GM23338 (cell line): Measurements from ENCODE around the gene SPPL2C. TPM values are rescaled to one million over a fixed set of nuclear protein-coding genes. Genes with fewer than 3 reads are reported as not detected.

ENCODE experiments used
- ATAC-seq: fragments of 200-7000 bp; cut with Tn5 transposase; 3 replicates; pipeline ENCODE4 v1.9.1; 2020
- DNase-seq: peaks from one replicate; pipeline ENCODE4 v3.0.0-alpha.2; 2015; ENCODE audit warnings: low spot score
- H2AFZ ChIP-seq: fragments of 200-600 bp; sonication (generic); 2 replicates; pipeline ENCODE4 v1.8.0; 2016; ENCODE audit warnings: antibody characterized with exemption, mild to moderate bottlenecking, moderate library complexity
- H3F3A ChIP-seq: fragments of 200-600 bp; sonication (generic); replicated peaks from 2 replicates; pipeline ENCODE4 v1.8.0; 2017; ENCODE audit warnings: antibody characterized with exemption, mixed run types, low read depth
- H3K27ac ChIP-seq: fragments of 200-600 bp; sonication (generic); 2 replicates; pipeline ENCODE4 v1.6.1; 2016; ENCODE audit warnings: low read depth
- H3K27me3 ChIP-seq: fragments of 200-600 bp; sonication (generic); 2 replicates; pipeline ENCODE4 v1.8.0; 2016; ENCODE audit warnings: mild to moderate bottlenecking, mixed run types, moderate library complexity; ENCODE audit not compliant: insufficient read depth
- H3K36me3 ChIP-seq: fragments of 200-600 bp; sonication (generic); 2 replicates; pipeline ENCODE4 v1.8.0; 2016; ENCODE audit warnings: mild to moderate bottlenecking; ENCODE audit not compliant: insufficient read depth
- H3K4me1 ChIP-seq: fragments of 200-600 bp; sonication (generic); 2 replicates; pipeline ENCODE4 v1.8.0; 2016; ENCODE audit warnings: mild to moderate bottlenecking, moderate library complexity; ENCODE audit not compliant: insufficient read depth
- H3K4me2 ChIP-seq: fragments of 200-600 bp; sonication (generic); 2 replicates; pipeline ENCODE4 v1.7.1; 2017; ENCODE audit warnings: mixed run types
- H3K4me3 ChIP-seq: fragments of 200-600 bp; sonication (generic); 2 replicates; pipeline ENCODE4 v1.6.1; 2016; ENCODE audit warnings: mixed run types
- H3K79me2 ChIP-seq: fragments of 200-600 bp; sonication (generic); replicated peaks from 2 replicates; pipeline ENCODE4 v1.8.0; 2017; ENCODE audit warnings: mild to moderate bottlenecking; ENCODE audit not compliant: insufficient read depth
- H3K9me2 ChIP-seq: fragments of 200-600 bp; sonication (generic); 2 replicates; pipeline ENCODE4 v1.8.0; 2017; ENCODE audit not compliant: insufficient read depth
- H4K20me1 ChIP-seq: fragments of 200-600 bp; sonication (generic); replicated peaks from 2 replicates; pipeline ENCODE4 v1.8.0; 2017; ENCODE audit warnings: mild to moderate bottlenecking; ENCODE audit not compliant: insufficient read depth
- H3K27ac Mint-ChIP-seq: 2 replicates; pipeline ENCODE4 v1.8.0; 2020; ENCODE audit warnings: inconsistent platforms, mild to moderate bottlenecking, moderate library complexity, mixed read lengths
- H3K27me3 Mint-ChIP-seq: 3 replicates; pipeline ENCODE4 v1.8.0; 2022; ENCODE audit warnings: low read depth, mild to moderate bottlenecking, moderate library complexity, mixed read lengths, inconsistent platforms; ENCODE audit not compliant: insufficient read depth, poor library complexity
- H3K36me3 Mint-ChIP-seq: 3 replicates; pipeline ENCODE4 v1.8.0; 2021; ENCODE audit warnings: low read depth, mild to moderate bottlenecking, inconsistent platforms, moderate library complexity, mixed read lengths
- H3K4me1 Mint-ChIP-seq: 3 replicates; pipeline ENCODE4 v1.8.0; 2020; ENCODE audit warnings: mild to moderate bottlenecking, inconsistent platforms, mixed read lengths
- H3K4me3 Mint-ChIP-seq: 3 replicates; pipeline ENCODE4 v1.8.0; 2021; ENCODE audit warnings: moderate library complexity, mild to moderate bottlenecking, inconsistent platforms, mixed read lengths
- H3K9me3 Mint-ChIP-seq: 3 replicates; pipeline ENCODE4 v1.8.0; 2020; ENCODE audit warnings: moderate library complexity, mild to moderate bottlenecking, inconsistent platforms, mixed read lengths
- CREB1 ChIP-seq: fragments of 250-450 bp; sonication (Bioruptor Pico); IDR thresholded peaks from 2 replicates; pipeline ENCODE4 v1.5.0; 2020; ENCODE audit warnings: low read depth, mild to moderate bottlenecking, moderate library complexity
- EZH2 ChIP-seq: fragments of 200-600 bp; sonication (generic); IDR thresholded peaks from one replicate; pipeline ENCODE4 v1.8.0; 2017; ENCODE audit warnings: antibody characterized with exemption, mild to moderate bottlenecking, low read depth; ENCODE audit not compliant: unreplicated experiment
- EZH2phosphoT487 ChIP-seq: fragments of 200-600 bp; sonication (generic); IDR thresholded peaks from one replicate; pipeline ENCODE4 v1.8.1; 2018; ENCODE audit warnings: antibody characterized with exemption; ENCODE audit not compliant: unreplicated experiment
- JUNB ChIP-seq: IDR thresholded peaks from one replicate; pipeline ENCODE4 v1.6.1; 2016; ENCODE audit warnings: antibody characterized with exemption; ENCODE audit not compliant: unreplicated experiment
- NANOG ChIP-seq: IDR thresholded peaks from 2 replicates; pipeline ENCODE4 v1.6.1; 2016; ENCODE audit warnings: antibody characterized with exemption, borderline replicate concordance
- POLR2AphosphoS5 ChIP-seq: IDR thresholded peaks from 2 replicates; pipeline ENCODE4 v1.6.1; 2016; ENCODE audit warnings: antibody characterized with exemption, low read depth
- STAT1 ChIP-seq: IDR thresholded peaks from one replicate; pipeline ENCODE4 v1.6.1; 2016; ENCODE audit warnings: antibody characterized with exemption; ENCODE audit not compliant: unreplicated experiment
- ZNF114 ChIP-seq: fragments of 250-450 bp; sonication (Bioruptor Pico); IDR thresholded peaks from 2 replicates; pipeline ENCODE4 v1.5.0; 2020; ENCODE audit warnings: mild to moderate bottlenecking, moderate library complexity
- ZNF331 ChIP-seq: fragments of 250-450 bp; sonication (Bioruptor Pico); IDR thresholded peaks from 2 replicates; pipeline ENCODE4 v1.5.0; 2020; ENCODE audit warnings: low read depth, mild to moderate bottlenecking, moderate library complexity
- polyA plus RNA-seq: library from polyadenylated mRNA; unstranded; fragments of >200 nt; fragmentation: Nextera tagmentation; extraction: Ambion mirVana; gene quantifications from 2 replicates; pipeline ENCODE4 v1.2.1, GENCODE V29; 2016
- total RNA-seq: library from RNA; depleted of rRNA; stranded (reverse); fragments of >200 nt; shearing (Covaris generic); gene quantifications from 2 replicates; pipeline ENCODE4 v1.2.3, GENCODE V29; 2014
- TF ChIP-seq, protein P1 (sequence below): IDR thresholded peaks from one replicate; pipeline ENCODE4 v1.6.1; 2018; ENCODE audit warnings: antibody characterized with exemption; ENCODE audit not compliant: unreplicated experiment
- TF ChIP-seq, protein P2 (sequence below): fragments of 250-450 bp; sonication (Bioruptor Pico); IDR thresholded peaks from 2 replicates; pipeline ENCODE4 v1.5.0; 2020; ENCODE audit warnings: mild to moderate bottlenecking, moderate library complexity
- TF ChIP-seq, protein P3 (sequence below), 2 experiments: fragments of 200-600 bp in 1 of 2; sonication (generic) in 1 of 2; conservative IDR thresholded peaks; 2 replicates each; pipeline versions ENCODE4 v1.5.1 to v1.6.1; 2016 to 2017; ENCODE audit warnings: antibody characterized with exemption in 2 of 2, low read depth in 2 of 2, mild to moderate bottlenecking in 2 of 2, moderate library complexity in 1 of 2
- TF ChIP-seq, protein P4 (sequence below): IDR thresholded peaks from 2 replicates; pipeline ENCODE4 v1.6.1; 2016; ENCODE audit warnings: antibody characterized with exemption

The SPPL2C gene
- total and polyA plus RNA-seq, 2 experiments from 2014 or later = 0.14 TPM; not detected in 1

DNA sequence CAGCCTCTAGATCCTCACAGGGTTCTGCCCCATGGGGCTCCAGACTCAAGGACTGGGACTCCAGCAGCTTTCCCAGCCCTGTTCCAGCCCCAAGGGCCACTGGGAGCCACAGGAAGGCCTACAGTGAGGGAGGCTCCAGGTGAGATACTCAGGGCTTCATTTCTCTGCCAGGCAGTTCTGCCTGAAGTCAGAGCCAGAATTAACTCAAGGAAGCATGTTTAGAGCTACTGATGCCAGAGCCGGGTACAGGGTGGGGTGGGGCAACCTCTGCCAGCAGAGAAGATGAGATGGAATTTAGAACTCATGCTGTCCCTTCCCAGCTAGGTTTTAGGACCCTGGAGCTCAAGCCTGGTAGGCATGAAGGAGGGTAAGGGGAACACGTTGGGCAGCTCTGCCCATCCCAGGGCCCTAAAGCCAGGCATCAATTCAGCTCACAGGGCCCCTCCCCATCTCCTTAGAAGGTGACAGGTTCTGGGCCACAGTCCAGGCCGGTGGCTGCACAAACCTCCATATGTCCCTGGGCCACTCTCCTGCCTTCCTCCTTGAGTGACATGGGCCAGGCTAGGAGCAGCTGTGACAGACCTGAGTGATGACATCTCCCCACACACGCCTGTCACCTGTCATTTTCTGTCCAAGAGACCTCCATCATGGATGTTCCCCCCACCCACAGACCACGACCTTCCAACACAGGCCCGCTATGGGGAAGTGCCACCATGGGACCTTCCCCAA, 24.5 kb upstream of the SPPL2C start:
- Histone ChIP-seq H3K27me3 (no peaks in the 10 kb centered on the region), H3K4me1 (no peaks in the 10 kb centered on the region), H3F3A (no peaks in the 10 kb centered on the region), H4K20me1 (no peaks in the 10 kb centered on the region), H3K4me3 (no peak overlapping the region), H3K27ac (no peak overlapping the region), H3K79me2 (no peaks in the 10 kb centered on the region), H3K4me2 (no peak overlapping the region), H3K9me2 (no peaks in the 10 kb centered on the region), H2AFZ (no peak overlapping the region), H3K36me3 (no peaks in the 10 kb centered on the region)
- Mint-ChIP-seq H3K4me1 (no peaks in the 10 kb centered on the region; the same call in 2 of the 3 replicates), H3K27ac (no peak overlapping the region), H3K4me3 (no peak overlapping the region), H3K9me3 (no peaks in the 10 kb centered on the region), H3K36me3 (no peaks in the 10 kb centered on the region), H3K27me3 (peaks cover 22% of the 10 kb centered on the region)
- ATAC-seq = no peak
- DNase-seq = no peak
- TF ChIP-seq, protein P1, sequence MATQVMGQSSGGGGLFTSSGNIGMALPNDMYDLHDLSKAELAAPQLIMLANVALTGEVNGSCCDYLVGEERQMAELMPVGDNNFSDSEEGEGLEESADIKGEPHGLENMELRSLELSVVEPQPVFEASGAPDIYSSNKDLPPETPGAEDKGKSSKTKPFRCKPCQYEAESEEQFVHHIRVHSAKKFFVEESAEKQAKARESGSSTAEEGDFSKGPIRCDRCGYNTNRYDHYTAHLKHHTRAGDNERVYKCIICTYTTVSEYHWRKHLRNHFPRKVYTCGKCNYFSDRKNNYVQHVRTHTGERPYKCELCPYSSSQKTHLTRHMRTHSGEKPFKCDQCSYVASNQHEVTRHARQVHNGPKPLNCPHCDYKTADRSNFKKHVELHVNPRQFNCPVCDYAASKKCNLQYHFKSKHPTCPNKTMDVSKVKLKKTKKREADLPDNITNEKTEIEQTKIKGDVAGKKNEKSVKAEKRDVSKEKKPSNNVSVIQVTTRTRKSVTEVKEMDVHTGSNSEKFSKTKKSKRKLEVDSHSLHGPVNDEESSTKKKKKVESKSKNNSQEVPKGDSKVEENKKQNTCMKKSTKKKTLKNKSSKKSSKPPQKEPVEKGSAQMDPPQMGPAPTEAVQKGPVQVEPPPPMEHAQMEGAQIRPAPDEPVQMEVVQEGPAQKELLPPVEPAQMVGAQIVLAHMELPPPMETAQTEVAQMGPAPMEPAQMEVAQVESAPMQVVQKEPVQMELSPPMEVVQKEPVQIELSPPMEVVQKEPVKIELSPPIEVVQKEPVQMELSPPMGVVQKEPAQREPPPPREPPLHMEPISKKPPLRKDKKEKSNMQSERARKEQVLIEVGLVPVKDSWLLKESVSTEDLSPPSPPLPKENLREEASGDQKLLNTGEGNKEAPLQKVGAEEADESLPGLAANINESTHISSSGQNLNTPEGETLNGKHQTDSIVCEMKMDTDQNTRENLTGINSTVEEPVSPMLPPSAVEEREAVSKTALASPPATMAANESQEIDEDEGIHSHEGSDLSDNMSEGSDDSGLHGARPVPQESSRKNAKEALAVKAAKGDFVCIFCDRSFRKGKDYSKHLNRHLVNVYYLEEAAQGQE = no peak
- TF ChIP-seq CREB1 (no peak), EZH2phosphoT487 (no peak), ZNF331 (CRISPR knock-in tag) (no peak), POLR2AphosphoS5 (no peak), ZNF114 (CRISPR knock-in tag) (no peak), EZH2 (no peak), NANOG (no peak), STAT1 (no peak), JUNB (no peak)
- TF ChIP-seq, protein P2, sequence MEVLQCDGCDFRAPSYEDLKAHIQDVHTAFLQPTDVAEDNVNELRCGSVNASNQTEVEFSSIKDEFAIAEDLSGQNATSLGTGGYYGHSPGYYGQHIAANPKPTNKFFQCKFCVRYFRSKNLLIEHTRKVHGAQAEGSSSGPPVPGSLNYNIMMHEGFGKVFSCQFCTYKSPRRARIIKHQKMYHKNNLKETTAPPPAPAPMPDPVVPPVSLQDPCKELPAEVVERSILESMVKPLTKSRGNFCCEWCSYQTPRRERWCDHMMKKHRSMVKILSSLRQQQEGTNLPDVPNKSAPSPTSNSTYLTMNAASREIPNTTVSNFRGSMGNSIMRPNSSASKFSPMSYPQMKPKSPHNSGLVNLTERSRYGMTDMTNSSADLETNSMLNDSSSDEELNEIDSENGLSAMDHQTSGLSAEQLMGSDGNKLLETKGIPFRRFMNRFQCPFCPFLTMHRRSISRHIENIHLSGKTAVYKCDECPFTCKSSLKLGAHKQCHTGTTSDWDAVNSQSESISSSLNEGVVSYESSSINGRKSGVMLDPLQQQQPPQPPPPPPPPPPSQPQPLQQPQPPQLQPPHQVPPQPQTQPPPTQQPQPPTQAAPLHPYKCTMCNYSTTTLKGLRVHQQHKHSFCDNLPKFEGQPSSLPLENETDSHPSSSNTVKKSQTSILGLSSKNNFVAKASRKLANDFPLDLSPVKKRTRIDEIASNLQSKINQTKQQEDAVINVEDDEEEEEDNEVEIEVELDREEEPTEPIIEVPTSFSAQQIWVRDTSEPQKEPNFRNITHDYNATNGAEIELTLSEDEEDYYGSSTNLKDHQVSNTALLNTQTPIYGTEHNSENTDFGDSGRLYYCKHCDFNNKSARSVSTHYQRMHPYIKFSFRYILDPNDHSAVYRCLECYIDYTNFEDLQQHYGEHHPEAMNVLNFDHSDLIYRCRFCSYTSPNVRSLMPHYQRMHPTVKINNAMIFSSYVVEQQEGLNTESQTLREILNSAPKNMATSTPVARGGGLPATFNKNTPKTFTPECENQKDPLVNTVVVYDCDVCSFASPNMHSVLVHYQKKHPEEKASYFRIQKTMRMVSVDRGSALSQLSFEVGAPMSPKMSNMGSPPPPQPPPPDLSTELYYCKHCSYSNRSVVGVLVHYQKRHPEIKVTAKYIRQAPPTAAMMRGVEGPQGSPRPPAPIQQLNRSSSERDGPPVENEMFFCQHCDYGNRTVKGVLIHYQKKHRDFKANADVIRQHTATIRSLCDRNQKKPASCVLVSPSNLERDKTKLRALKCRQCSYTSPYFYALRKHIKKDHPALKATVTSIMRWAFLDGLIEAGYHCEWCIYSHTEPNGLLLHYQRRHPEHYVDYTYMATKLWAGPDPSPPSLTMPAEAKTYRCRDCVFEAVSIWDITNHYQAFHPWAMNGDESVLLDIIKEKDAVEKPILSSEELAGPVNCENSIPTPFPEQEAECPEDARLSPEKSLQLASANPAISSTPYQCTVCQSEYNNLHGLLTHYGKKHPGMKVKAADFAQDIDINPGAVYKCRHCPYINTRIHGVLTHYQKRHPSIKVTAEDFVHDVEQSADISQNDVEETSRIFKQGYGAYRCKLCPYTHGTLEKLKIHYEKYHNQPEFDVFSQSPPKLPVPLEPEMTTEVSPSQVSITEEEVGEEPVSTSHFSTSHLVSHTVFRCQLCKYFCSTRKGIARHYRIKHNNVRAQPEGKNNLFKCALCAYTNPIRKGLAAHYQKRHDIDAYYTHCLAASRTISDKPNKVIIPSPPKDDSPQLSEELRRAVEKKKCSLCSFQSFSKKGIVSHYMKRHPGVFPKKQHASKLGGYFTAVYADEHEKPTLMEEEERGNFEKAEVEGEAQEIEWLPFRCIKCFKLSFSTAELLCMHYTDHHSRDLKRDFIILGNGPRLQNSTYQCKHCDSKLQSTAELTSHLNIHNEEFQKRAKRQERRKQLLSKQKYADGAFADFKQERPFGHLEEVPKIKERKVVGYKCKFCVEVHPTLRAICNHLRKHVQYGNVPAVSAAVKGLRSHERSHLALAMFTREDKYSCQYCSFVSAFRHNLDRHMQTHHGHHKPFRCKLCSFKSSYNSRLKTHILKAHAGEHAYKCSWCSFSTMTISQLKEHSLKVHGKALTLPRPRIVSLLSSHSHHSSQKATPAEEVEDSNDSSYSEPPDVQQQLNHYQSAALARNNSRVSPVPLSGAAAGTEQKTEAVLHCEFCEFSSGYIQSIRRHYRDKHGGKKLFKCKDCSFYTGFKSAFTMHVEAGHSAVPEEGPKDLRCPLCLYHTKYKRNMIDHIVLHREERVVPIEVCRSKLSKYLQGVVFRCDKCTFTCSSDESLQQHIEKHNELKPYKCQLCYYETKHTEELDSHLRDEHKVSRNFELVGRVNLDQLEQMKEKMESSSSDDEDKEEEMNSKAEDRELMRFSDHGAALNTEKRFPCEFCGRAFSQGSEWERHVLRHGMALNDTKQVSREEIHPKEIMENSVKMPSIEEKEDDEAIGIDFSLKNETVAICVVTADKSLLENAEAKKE (CRISPR knock-in tag) = no peak
- TF ChIP-seq, protein P3, sequence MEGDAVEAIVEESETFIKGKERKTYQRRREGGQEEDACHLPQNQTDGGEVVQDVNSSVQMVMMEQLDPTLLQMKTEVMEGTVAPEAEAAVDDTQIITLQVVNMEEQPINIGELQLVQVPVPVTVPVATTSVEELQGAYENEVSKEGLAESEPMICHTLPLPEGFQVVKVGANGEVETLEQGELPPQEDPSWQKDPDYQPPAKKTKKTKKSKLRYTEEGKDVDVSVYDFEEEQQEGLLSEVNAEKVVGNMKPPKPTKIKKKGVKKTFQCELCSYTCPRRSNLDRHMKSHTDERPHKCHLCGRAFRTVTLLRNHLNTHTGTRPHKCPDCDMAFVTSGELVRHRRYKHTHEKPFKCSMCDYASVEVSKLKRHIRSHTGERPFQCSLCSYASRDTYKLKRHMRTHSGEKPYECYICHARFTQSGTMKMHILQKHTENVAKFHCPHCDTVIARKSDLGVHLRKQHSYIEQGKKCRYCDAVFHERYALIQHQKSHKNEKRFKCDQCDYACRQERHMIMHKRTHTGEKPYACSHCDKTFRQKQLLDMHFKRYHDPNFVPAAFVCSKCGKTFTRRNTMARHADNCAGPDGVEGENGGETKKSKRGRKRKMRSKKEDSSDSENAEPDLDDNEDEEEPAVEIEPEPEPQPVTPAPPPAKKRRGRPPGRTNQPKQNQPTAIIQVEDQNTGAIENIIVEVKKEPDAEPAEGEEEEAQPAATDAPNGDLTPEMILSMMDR (conservative IDR thresholded peaks at IDR 0.05; ENCODE audit: low read depth in 2 of 2) = no peak
- TF ChIP-seq, protein P4, sequence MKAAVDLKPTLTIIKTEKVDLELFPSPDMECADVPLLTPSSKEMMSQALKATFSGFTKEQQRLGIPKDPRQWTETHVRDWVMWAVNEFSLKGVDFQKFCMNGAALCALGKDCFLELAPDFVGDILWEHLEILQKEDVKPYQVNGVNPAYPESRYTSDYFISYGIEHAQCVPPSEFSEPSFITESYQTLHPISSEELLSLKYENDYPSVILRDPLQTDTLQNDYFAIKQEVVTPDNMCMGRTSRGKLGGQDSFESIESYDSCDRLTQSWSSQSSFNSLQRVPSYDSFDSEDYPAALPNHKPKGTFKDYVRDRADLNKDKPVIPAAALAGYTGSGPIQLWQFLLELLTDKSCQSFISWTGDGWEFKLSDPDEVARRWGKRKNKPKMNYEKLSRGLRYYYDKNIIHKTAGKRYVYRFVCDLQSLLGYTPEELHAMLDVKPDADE = no peak
